ENCODE measurements around the gene OBP2B.
A peak's percentile ranks its signal among the peaks of the same experiment; 100 is the strongest.
"Not testable (repeated sequence)": the region's sequence is repeated elsewhere in the genome, so short reads cannot be mapped to it uniquely, and the experiment has no call there.

Gene OBP2B

GRCh38 chr9:133252301-133253020, 43.4 kb upstream of the OBP2B start:
- peaks cover 54 to 64% of the 10 kb centered on the region in 2 experiments for H3K27me3 ChIP-seq (ENCODE audit: control insufficient read depth in 1 of 2, insufficient read depth in 1 of 2, low read length in 2 of 2)
- WGBS = 77% methylated on average over 15 of the region's 16 CpGs

GRCh38 chr9:133251773-133252172, 42.7 kb upstream of the OBP2B start:
- Histone ChIP-seq H3K79me1 (replicated peaks; ENCODE audit: low read length, poor library complexity, severe bottlenecking) (no peaks in the 10 kb centered on the region), H3K18ac (ENCODE audit: low read depth in 1 of 2, low read length in 2 of 2) (no peak overlapping the region)
- WGBS = 89% methylated on average over 8 of the region's 11 CpGs

More at GRCh38 chr9:133252301-133253020, 43.4 kb upstream of the OBP2B start:
- no peak overlapping the region for H4K8ac ChIP-seq (ENCODE audit: low read length)
- no peak overlapping the region for H3K4ac ChIP-seq (ENCODE audit: low read depth in 1 of 2, low read length in 2 of 2)
- H4K91ac ChIP-seq (ENCODE audit: low read length) = no peak overlapping the region
- no peak overlapping the region for H2BK5ac ChIP-seq (ENCODE audit: low read depth, low read length, poor library complexity, severe bottlenecking)
- DNase-seq = no peak
- no peak overlapping the region for H2AK5ac ChIP-seq (ENCODE audit: low read length, severe bottlenecking)
- no peak overlapping the region for H3K4me3 ChIP-seq (ENCODE audit: insufficient read depth in 1 of 2, low read depth in 1 of 2, low read length in 2 of 2)
- no peak overlapping the region for H2BK15ac ChIP-seq (ENCODE audit: low read depth, poor library complexity, severe bottlenecking)
- H3K9me3 ChIP-seq (ENCODE audit: control insufficient read depth, low read length) = no peaks in the 10 kb centered on the region
- H3K18ac ChIP-seq (ENCODE audit: low read depth in 1 of 2, low read length in 2 of 2) = no peak overlapping the region
- no peak overlapping the region for H3K9ac ChIP-seq (ENCODE audit: low read length)
- no peaks in the 10 kb centered on the region for H3K79me1 ChIP-seq (replicated peaks; ENCODE audit: low read length, poor library complexity, severe bottlenecking)
- H2BK12ac ChIP-seq (ENCODE audit: low read length in 2 of 2) = no peak overlapping the region
- no peak overlapping the region for H3K4me2 ChIP-seq (ENCODE audit: low read length, poor library complexity, severe bottlenecking)
- H2AFZ ChIP-seq (ENCODE audit: low read depth, low read length) = no peak overlapping the region
- peak overlapping the region in 1 of 2 experiments; percentile 48 for H3K14ac ChIP-seq (ENCODE audit: low read length in 2 of 2)
- no peaks in the 10 kb centered on the region for H3K36me3 ChIP-seq (ENCODE audit: control insufficient read depth in 1 of 2, insufficient read depth in 2 of 2, low read depth in 1 of 2, low read length in 2 of 2)
- H3K27ac ChIP-seq (ENCODE audit: low read length, poor library complexity, severe bottlenecking) = no peak overlapping the region
- H2BK120ac ChIP-seq (ENCODE audit: low read depth, low read length) = no peak overlapping the region
- H3K4me1 ChIP-seq (ENCODE audit: control insufficient read depth, insufficient read depth, low read depth, low read length) = no peaks in the 10 kb centered on the region
- H3K23ac ChIP-seq (ENCODE audit: low read length in 2 of 2) = peak overlapping the region in 1 of 2 experiments; percentile 40

GRCh38 chr9:133251221-133251620, 42.2 kb upstream of the OBP2B start:
- WGBS = 88% methylated on average over 1 of the region's 6 CpGs
- not testable (repeated sequence) for H2BK15ac ChIP-seq (ENCODE audit: low read depth, poor library complexity, severe bottlenecking); H3K79me1 ChIP-seq (replicated peaks; ENCODE audit: low read length, poor library complexity, severe bottlenecking); H3K14ac ChIP-seq (ENCODE audit: low read length in 2 of 2); H3K23ac ChIP-seq (ENCODE audit: low read length in 2 of 2); H3K9ac ChIP-seq (ENCODE audit: low read length); H2AK5ac ChIP-seq (ENCODE audit: low read length, severe bottlenecking); H3K36me3 ChIP-seq (ENCODE audit: control insufficient read depth in 1 of 2, insufficient read depth in 2 of 2, low read depth in 1 of 2, low read length in 2 of 2); H4K8ac ChIP-seq (ENCODE audit: low read length); H3K4me2 ChIP-seq (ENCODE audit: low read length, poor library complexity, severe bottlenecking); H2BK12ac ChIP-seq (ENCODE audit: low read length in 2 of 2); H2BK120ac ChIP-seq (ENCODE audit: low read depth, low read length); H2BK5ac ChIP-seq (ENCODE audit: low read depth, low read length, poor library complexity, severe bottlenecking); H2AFZ ChIP-seq (ENCODE audit: low read depth, low read length); H3K27ac ChIP-seq (ENCODE audit: low read length, poor library complexity, severe bottlenecking); H3K4me1 ChIP-seq (ENCODE audit: control insufficient read depth, insufficient read depth, low read depth, low read length); H3K9me3 ChIP-seq (ENCODE audit: control insufficient read depth, low read length); DNase-seq; H3K4ac ChIP-seq (ENCODE audit: low read depth in 1 of 2, low read length in 2 of 2); H3K4me3 ChIP-seq (ENCODE audit: insufficient read depth in 1 of 2, low read depth in 1 of 2, low read length in 2 of 2); H3K18ac ChIP-seq (ENCODE audit: low read depth in 1 of 2, low read length in 2 of 2); H4K91ac ChIP-seq (ENCODE audit: low read length)
- peaks cover 58 to 64% of the 10 kb centered on the region in 2 experiments for H3K27me3 ChIP-seq (ENCODE audit: control insufficient read depth in 1 of 2, insufficient read depth in 1 of 2, low read length in 2 of 2)

More at GRCh38 chr9:133251773-133252172, 42.7 kb upstream of the OBP2B start:
- Histone ChIP-seq H3K9me3 (ENCODE audit: control insufficient read depth, low read length) (no peaks in the 10 kb centered on the region), H3K4ac (ENCODE audit: low read depth in 1 of 2, low read length in 2 of 2) (no peak overlapping the region), H2BK5ac (ENCODE audit: low read depth, low read length, poor library complexity, severe bottlenecking) (no peak overlapping the region), H3K4me3 (ENCODE audit: insufficient read depth in 1 of 2, low read depth in 1 of 2, low read length in 2 of 2) (no peak overlapping the region), H4K91ac (ENCODE audit: low read length) (no peak overlapping the region), H2BK12ac (ENCODE audit: low read length in 2 of 2) (no peak overlapping the region), H2AFZ (ENCODE audit: low read depth, low read length) (no peak overlapping the region), H3K27ac (ENCODE audit: low read length, poor library complexity, severe bottlenecking) (no peak overlapping the region), H3K9ac (ENCODE audit: low read length) (no peak overlapping the region), H2AK5ac (ENCODE audit: low read length, severe bottlenecking) (no peak overlapping the region), H3K23ac (ENCODE audit: low read length in 2 of 2) (no peak overlapping the region), H4K8ac (ENCODE audit: low read length) (no peak overlapping the region), H3K27me3 (ENCODE audit: control insufficient read depth in 1 of 2, insufficient read depth in 1 of 2, low read length in 2 of 2) (peaks cover 58 to 63% of the 10 kb centered on the region in 2 experiments), H3K4me1 (ENCODE audit: control insufficient read depth, insufficient read depth, low read depth, low read length) (no peaks in the 10 kb centered on the region), H3K36me3 (ENCODE audit: control insufficient read depth in 1 of 2, insufficient read depth in 2 of 2, low read depth in 1 of 2, low read length in 2 of 2) (no peaks in the 10 kb centered on the region), H2BK120ac (ENCODE audit: low read depth, low read length) (no peak overlapping the region), H3K4me2 (ENCODE audit: low read length, poor library complexity, severe bottlenecking) (no peak overlapping the region), H3K14ac (ENCODE audit: low read length in 2 of 2) (no peak overlapping the region), H2BK15ac (ENCODE audit: low read depth, poor library complexity, severe bottlenecking) (peak overlapping the region; percentile 86)
- no peak for DNase-seq

- no peak overlapping the region for H4K91ac ChIP-seq (ENCODE audit: low read length)
Observed at GRCh38 chr9:133250741-133251170, 41.7 kb upstream of the OBP2B start.

More at GRCh38 chr9:133250741-133251170, 41.7 kb upstream of the OBP2B start:
- Histone ChIP-seq H3K4me1 (ENCODE audit: control insufficient read depth, insufficient read depth, low read depth, low read length) (no peaks in the 10 kb centered on the region), H3K36me3 (ENCODE audit: control insufficient read depth in 1 of 2, insufficient read depth in 2 of 2, low read depth in 1 of 2, low read length in 2 of 2) (no peaks in the 10 kb centered on the region), H2BK12ac (ENCODE audit: low read length in 2 of 2) (no peak overlapping the region), H3K23ac (ENCODE audit: low read length in 2 of 2) (no peak overlapping the region), H3K27me3 (ENCODE audit: control insufficient read depth in 1 of 2, insufficient read depth in 1 of 2, low read length in 2 of 2) (peaks cover 58 to 69% of the 10 kb centered on the region in 2 experiments), H3K4me2 (ENCODE audit: low read length, poor library complexity, severe bottlenecking) (no peak overlapping the region), H3K18ac (ENCODE audit: low read depth in 1 of 2, low read length in 2 of 2) (no peak overlapping the region), H2BK5ac (ENCODE audit: low read depth, low read length, poor library complexity, severe bottlenecking) (no peak overlapping the region), H2BK15ac (ENCODE audit: low read depth, poor library complexity, severe bottlenecking) (no peak overlapping the region), H4K8ac (ENCODE audit: low read length) (no peak overlapping the region), H3K4ac (ENCODE audit: low read depth in 1 of 2, low read length in 2 of 2) (no peak overlapping the region), H3K79me1 (replicated peaks; ENCODE audit: low read length, poor library complexity, severe bottlenecking) (no peaks in the 10 kb centered on the region), H3K9ac (ENCODE audit: low read length) (no peak overlapping the region), H3K27ac (ENCODE audit: low read length, poor library complexity, severe bottlenecking) (no peak overlapping the region), H2BK120ac (ENCODE audit: low read depth, low read length) (no peak overlapping the region), H3K14ac (ENCODE audit: low read length in 2 of 2) (no peak overlapping the region), H2AK5ac (ENCODE audit: low read length, severe bottlenecking) (no peak overlapping the region), H3K9me3 (ENCODE audit: control insufficient read depth, low read length) (no peaks in the 10 kb centered on the region), H3K4me3 (ENCODE audit: insufficient read depth in 1 of 2, low read depth in 1 of 2, low read length in 2 of 2) (no peak overlapping the region), H2AFZ (ENCODE audit: low read depth, low read length) (no peak overlapping the region)
- 76% methylated on average over 4 of the region's 5 CpGs for WGBS
- DNase-seq = no peak
